WI38 (cell line): ENCODE results near the gene PRKAB1.
"Not testable (repeated sequence)": the region's sequence is repeated elsewhere in the genome, so short reads cannot be mapped to it uniquely, and the experiment has no call there.

Experiments used
- H3K4me3 ChIP-seq: 2 replicates; pipeline ENCODE4 v1.5.1; 2011; ENCODE audit warnings: low read depth, mild to moderate bottlenecking, control low read depth, low read length
- TF ChIP-seq, protein P1 (sequence below): IDR thresholded peaks from 2 replicates; pipeline ENCODE4 v1.5.1; 2012; ENCODE audit warnings: low read depth, mild to moderate bottlenecking, control low read depth, low read length

PRKAB1 gene

GRCh38 chr12:119667577-119668323 lies at the start of gene PRKAB1:
TSS of gene PRKAB1 (plus strand) at chr12:119668133. CDS start at chr12:119668245, 112 bp downstream.
- TF ChIP-seq, protein P1, sequence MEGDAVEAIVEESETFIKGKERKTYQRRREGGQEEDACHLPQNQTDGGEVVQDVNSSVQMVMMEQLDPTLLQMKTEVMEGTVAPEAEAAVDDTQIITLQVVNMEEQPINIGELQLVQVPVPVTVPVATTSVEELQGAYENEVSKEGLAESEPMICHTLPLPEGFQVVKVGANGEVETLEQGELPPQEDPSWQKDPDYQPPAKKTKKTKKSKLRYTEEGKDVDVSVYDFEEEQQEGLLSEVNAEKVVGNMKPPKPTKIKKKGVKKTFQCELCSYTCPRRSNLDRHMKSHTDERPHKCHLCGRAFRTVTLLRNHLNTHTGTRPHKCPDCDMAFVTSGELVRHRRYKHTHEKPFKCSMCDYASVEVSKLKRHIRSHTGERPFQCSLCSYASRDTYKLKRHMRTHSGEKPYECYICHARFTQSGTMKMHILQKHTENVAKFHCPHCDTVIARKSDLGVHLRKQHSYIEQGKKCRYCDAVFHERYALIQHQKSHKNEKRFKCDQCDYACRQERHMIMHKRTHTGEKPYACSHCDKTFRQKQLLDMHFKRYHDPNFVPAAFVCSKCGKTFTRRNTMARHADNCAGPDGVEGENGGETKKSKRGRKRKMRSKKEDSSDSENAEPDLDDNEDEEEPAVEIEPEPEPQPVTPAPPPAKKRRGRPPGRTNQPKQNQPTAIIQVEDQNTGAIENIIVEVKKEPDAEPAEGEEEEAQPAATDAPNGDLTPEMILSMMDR: peak; percentile 93
- peak within 1 kb of the TSS; percentile 99 for H3K4me3 ChIP-seq

GRCh38 chr12:119618328-119618896 lies 49.5 kb upstream of the PRKAB1 start:
- not testable (repeated sequence) for H3K4me3 ChIP-seq

DNA sequence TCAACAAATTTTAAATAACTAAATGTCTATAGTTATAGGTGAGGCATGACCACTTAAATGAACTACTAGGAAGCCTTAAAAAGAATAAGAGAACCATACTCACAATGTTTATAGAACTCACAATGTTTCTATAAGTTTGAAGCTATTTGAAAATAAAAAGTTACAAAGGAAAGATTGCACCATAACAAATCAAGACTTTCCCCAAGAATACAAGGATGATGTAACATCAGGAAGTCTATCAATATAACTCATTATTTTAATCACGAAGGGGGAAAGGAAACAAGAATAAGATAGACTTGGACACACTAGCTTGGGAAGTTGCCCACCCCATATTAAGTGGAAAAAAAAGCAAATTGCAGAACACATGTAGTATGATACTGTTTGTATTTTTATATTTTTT lies 47.4 kb upstream of the PRKAB1 start:
- TF ChIP-seq, protein P1: no peak
- H3K4me3 ChIP-seq: no peak overlapping the region

DNA sequence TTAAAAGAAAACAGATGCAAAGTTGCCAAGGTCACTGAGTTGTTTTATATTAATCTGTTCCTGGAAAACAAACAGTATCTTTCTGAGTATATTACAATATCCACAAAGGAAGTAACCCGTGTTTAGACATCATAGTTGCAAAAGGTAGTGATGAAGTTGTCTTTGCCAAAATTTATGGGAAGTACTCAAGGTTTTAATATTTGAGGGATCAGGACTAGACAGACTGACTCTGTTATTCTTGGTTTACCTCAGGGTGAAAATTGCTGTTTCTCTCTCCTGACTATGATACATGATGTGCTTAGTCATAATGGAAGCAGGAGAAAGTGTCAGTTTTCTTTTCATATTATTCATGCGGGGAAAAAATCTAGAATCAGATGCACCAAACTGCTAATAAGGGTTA lies 46.1 kb upstream of the PRKAB1 start:
- no peak overlapping the region for H3K4me3 ChIP-seq
- TF ChIP-seq, protein P1: no peak

DNA sequence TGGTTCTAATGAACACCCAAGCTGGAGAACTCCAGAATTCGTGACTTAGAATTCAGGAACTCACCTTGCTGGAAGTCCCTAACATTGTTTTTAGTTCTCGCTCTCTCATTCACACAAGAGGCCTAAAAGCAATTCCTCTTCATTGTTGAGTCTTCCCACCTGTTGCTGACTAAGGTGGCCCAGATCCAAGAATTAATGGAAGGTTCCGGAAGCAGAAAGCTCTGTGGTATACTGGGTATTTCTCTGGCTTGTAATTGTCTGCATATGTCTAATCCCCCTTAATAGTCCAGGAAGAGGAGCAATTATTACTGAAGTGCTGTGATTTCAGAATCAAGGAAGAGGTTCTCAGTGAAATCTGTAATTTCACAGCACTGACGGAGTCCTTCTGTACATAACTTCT lies 43.0 kb upstream of the PRKAB1 start:
- TF ChIP-seq, protein P1: no peak
- no peak overlapping the region for H3K4me3 ChIP-seq

DNA sequence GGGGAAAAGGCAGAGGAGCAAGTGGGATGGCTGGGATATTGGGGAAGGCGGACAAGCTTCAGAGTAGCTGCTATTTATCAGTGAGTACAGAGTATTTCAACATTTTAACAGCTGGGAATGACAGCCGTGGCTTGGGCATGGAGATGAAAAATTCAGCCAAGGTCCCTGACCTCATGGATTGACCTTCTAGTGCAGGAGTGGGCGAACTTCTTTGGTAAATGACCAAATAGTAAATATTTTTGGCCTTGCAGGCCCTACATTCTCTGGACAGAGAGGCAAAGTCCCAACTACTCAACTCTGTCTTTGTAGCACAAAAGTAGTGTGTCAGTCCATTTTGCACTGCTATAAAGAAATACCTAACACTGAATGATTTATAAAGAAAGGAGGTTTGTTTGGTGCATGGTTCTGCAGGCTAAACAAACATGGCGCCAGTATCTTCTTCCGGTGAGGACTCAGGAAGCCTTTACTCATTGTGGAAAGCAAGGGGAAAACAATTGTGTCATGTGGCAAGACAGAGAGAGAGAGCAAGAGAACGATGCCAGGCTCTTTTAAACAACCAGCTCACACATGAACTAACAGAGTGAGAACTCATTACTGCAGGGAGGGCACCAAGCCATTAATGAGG lies 40.8 kb upstream of the PRKAB1 start:
- no peak overlapping the region for H3K4me3 ChIP-seq
- TF ChIP-seq, protein P1: no peak

- TF ChIP-seq, protein P1: no peak
- no peak overlapping the region for H3K4me3 ChIP-seq
Measured at GRCh38 chr12:119627686-119628085, 40.2 kb upstream of the PRKAB1 start.
